SJSA1 (cell line): ENCODE data around the gene GOLGA8B. TPM values are rescaled to one million over a fixed set of nuclear protein-coding genes. Genes with fewer than 3 reads are reported as not detected.
A peak's percentile ranks its signal among the peaks of the same experiment; 100 is the strongest.
"Not testable (repeated sequence)": the region's sequence is repeated elsewhere in the genome, so short reads cannot be mapped to it uniquely, and the experiment has no call there.

Source experiments
- DNase-seq, 2 experiments: peaks; one replicate each; pipeline ENCODE4 v3.0.0-alpha.2; 2015 to 2020; ENCODE audit warnings: low spot score in 2 of 2, low read depth in 1 of 2
- H3K27ac ChIP-seq: fragments of 250-450 bp; sonication (Bioruptor Pico); 2 replicates; pipeline ENCODE4 v1.5.1; 2020; ENCODE audit warnings: mild to moderate bottlenecking, moderate library complexity
- H3K27me3 ChIP-seq: fragments of 250-450 bp; sonication (Bioruptor Pico); replicated peaks from 2 replicates; pipeline ENCODE4 v1.5.1; 2020; ENCODE audit warnings: mild to moderate bottlenecking, moderate library complexity
- H3K36me3 ChIP-seq: fragments of 250-450 bp; sonication (Bioruptor Pico); 2 replicates; pipeline ENCODE4 v1.5.1; 2020; ENCODE audit warnings: mild to moderate bottlenecking
- H3K4me1 ChIP-seq: fragments of 250-450 bp; sonication (Bioruptor Pico); replicated peaks from 2 replicates; pipeline ENCODE4 v1.6.1; 2021; ENCODE audit warnings: mild to moderate bottlenecking
- H3K4me3 ChIP-seq: fragments of 250-450 bp; sonication (Bioruptor Pico); 2 replicates; pipeline ENCODE4 v1.5.1; 2020; ENCODE audit warnings: mild to moderate bottlenecking
- H3K9me3 ChIP-seq: fragments of 250-450 bp; sonication (Bioruptor Pico); replicated peaks from 2 replicates; pipeline ENCODE4 v1.5.1; 2020; ENCODE audit warnings: mild to moderate bottlenecking
- total RNA-seq: library from RNA; depleted of rRNA; stranded (reverse); fragments of >200 nt; shearing (Covaris generic); gene quantifications from 2 replicates; pipeline ENCODE4 v1.2.3, GENCODE V29; 2014

GOLGA8B gene
- total RNA-seq, 1 experiment from 2014 or later, result 20.9 TPM

DNA sequence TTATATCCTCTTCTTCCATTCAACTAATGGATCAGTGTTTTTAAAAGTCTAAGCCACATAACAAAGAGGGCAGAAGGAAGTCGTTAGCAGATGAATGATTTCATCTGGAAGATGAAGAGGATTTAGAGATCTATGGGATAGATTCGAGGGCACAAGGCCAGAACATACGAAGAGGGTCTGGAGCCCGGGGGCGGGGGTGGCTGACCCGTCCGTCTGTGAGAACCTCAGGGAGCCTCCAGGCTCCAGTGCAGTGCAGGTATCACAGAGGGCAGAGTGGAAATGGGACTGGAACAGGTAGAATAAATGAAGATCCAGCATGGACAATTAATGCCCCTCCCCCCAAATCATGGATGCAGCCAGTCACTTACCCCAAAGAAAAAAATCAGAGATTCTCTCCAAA is 1.5 kb upstream of the GOLGA8B start:
- Histone ChIP-seq H3K36me3 (no peaks in the 10 kb centered on the region), H3K27ac (no peak overlapping the region), H3K4me1 (peaks cover 13% of the 10 kb centered on the region; the same call in 1 of the 2 replicates), H3K4me3 (no peak overlapping the region), H3K9me3 (no peaks in the 10 kb centered on the region), H3K27me3 (no peaks in the 10 kb centered on the region; the same call in 1 of the 2 replicates)
- DNase-seq, result no peak

DNA sequence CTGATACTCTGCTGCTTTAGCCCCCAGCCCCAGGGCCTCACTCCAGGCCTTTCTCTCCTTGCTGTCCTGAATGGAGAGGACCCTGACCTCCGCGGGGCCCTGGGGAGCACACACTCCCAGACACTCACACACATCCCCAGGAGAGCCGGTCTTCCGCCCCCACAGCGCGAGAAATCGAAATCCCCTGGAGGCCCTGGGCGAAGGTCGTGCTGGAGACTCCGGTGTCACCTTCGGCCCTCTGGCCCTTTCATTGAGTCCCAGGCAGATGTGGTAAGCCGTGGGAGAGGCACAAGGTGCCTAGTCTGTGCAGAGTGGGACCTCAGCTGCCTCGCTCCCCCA is 848 bp upstream of the GOLGA8B start:
- peak overlapping the region; percentile 72 for H3K4me3 ChIP-seq
- no peaks in the 10 kb centered on the region for H3K36me3 ChIP-seq
- no peaks in the 10 kb centered on the region for H3K27me3 ChIP-seq
- no peak for DNase-seq
- no peak overlapping the region for H3K27ac ChIP-seq
- no peaks in the 10 kb centered on the region for H3K9me3 ChIP-seq
- peaks cover 13% of the 10 kb centered on the region; the same call in 1 of the 2 replicates for H3K4me1 ChIP-seq

DNA sequence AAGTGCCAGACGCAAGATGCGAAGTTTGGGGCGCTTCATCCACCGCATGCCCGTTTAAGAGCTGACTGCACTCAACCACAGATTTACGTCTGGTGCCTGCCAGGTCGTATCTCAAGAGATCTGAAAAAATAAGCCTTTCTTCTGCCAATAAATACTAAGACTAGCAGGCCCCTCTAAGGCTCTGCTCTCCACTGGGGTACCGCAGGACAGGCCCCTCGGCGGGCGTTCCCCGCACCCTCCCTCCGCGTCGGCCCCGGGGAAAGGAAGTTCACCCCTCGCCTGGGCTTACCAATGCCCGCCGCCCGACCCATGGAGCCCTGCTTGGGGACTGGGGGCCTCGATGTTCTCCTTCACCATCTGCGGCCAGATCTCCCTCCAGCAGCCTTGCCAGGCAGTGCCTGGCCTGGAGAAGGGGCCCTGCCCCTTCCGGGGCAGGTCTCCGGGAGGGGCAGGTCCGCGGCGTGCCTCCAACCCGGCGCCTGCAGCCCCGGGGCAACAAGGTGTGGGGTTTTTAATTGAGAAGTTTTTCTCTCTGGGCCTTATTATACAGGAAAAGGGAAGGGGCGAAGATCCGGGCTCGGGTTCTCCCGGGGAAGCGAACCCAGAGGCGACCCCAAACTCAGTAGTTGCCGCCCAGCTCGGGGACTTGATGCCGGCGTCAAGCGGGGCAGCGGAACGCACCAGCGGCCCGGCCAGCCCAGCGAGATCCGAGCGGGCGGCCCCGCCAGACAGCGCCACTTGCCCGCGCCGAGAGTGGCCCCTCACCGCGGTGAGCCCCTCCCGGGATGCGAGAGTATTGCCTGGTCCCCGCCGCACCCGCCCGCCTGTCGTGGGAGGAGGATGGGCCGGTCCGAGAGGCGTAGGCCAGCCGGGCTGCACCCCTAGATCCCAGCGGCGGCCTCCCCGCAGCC is 735 bp downstream of the GOLGA8B start:
- peak in 1 of 2 experiments; percentile 67 for DNase-seq
- H3K9me3 ChIP-seq, result no peaks in the 10 kb centered on the region
- no peaks in the 10 kb centered on the region for H3K27me3 ChIP-seq
- no peaks in the 10 kb centered on the region for H3K36me3 ChIP-seq
- no peak overlapping the region for H3K27ac ChIP-seq
- peak overlapping the region; percentile 72 for H3K4me3 ChIP-seq
- H3K4me1 ChIP-seq, result peaks cover 17% of the 10 kb centered on the region

DNA sequence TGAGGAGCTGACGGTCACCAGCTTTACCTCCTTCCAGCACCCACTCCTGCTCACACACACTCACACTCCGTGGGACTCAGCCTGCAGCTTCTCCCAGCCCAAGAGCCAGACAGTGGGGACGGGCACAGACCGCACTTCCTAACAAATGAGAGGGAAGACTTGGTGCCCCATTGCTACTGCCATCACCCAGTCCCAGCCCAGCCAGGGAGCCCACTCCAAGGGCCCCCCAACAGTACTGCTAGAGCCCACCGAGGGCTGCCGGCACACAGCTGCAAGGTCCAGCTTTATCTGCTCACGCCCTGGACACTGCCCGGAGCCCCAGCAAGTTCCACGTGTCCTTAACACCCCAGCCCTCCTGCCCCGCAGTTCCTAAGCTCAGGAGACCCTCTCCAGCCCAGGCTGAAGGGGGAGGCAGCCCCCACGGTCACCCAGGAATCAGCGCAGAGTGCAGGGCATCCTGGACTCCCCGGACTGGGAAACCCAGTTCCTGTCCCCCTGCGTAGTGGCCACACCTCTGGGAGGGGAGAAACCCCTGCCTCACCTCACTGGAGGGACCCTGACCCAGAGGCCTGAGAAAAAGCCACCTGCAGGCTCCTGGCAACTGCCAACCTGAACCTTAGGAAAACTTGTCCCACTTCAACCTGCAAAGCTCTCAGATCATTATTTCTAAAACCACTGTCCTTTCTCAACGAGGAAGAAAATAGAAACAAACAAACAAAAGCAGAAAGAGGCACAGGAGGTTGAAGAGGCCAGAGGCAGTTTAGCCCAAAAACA is 1.6 kb downstream of the GOLGA8B start:
- not testable (repeated sequence) for H3K9me3 ChIP-seq, DNase-seq, H3K36me3 ChIP-seq, H3K27me3 ChIP-seq, H3K27ac ChIP-seq
- H3K4me3 ChIP-seq, result peak overlapping the region; percentile 72
- peaks cover 22% of the 10 kb centered on the region for H3K4me1 ChIP-seq

GRCh38 chr15:34581043-34581365 is 2.4 kb downstream of the GOLGA8B start:
- Histone ChIP-seq H3K4me1 (peaks cover 22% of the 10 kb centered on the region), H3K4me3 (no peak overlapping the region), H3K27ac (no peak overlapping the region), H3K36me3 (no peaks in the 10 kb centered on the region), H3K9me3 (no peaks in the 10 kb centered on the region), H3K27me3 (no peaks in the 10 kb centered on the region)
- DNase-seq, result no peak

- not testable (repeated sequence) for H3K27ac ChIP-seq, H3K4me3 ChIP-seq, H3K36me3 ChIP-seq, H3K27me3 ChIP-seq, DNase-seq, H3K9me3 ChIP-seq
- H3K4me1 ChIP-seq, result peaks cover 22% of the 10 kb centered on the region
Observed at GRCh38 chr15:34580251-34581042, 3.0 kb downstream of the GOLGA8B start.

DNA sequence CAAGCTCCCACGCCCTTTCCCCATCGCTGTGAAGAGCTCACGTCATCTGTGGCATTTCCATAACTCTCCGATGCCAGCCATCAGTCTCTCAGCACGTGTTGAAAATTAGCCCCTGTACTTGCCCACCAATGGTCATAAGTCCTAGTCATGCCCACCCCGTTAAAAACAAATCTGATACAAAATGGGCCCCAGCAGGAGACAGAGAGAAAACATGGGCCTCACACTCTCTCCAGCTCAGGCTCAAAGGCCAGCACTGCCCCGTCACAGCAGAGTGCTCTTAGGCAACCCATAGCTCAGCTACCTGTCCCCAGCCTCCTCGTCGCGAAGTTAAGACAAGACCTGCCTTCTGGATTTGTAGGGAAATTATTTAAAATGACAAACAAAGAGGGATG is 5.2 kb downstream of the GOLGA8B start:
- no peaks in the 10 kb centered on the region for H3K27me3 ChIP-seq
- H3K27ac ChIP-seq, result no peak overlapping the region
- no peaks in the 10 kb centered on the region for H3K9me3 ChIP-seq
- no peaks in the 10 kb centered on the region for H3K36me3 ChIP-seq
- H3K4me3 ChIP-seq, result no peak overlapping the region
- peaks cover 17% of the 10 kb centered on the region for H3K4me1 ChIP-seq
- no peak for DNase-seq

- H3K36me3 ChIP-seq, H3K4me3 ChIP-seq, H3K27me3 ChIP-seq, H3K27ac ChIP-seq, H3K9me3 ChIP-seq: not testable (repeated sequence)
- peaks cover 17% of the 10 kb centered on the region for H3K4me1 ChIP-seq
- peak in 1 of 2 experiments; percentile 11 for DNase-seq
Observed at GRCh38 chr15:34577658-34578282, 5.7 kb downstream of the GOLGA8B start.

- H3K36me3 ChIP-seq, H3K9me3 ChIP-seq, DNase-seq, H3K4me1 ChIP-seq, H3K27me3 ChIP-seq, H3K27ac ChIP-seq, H3K4me3 ChIP-seq: not testable (repeated sequence)
Observed at GRCh38 chr15:34575035-34575434, 8.4 kb downstream of the GOLGA8B start.

DNA sequence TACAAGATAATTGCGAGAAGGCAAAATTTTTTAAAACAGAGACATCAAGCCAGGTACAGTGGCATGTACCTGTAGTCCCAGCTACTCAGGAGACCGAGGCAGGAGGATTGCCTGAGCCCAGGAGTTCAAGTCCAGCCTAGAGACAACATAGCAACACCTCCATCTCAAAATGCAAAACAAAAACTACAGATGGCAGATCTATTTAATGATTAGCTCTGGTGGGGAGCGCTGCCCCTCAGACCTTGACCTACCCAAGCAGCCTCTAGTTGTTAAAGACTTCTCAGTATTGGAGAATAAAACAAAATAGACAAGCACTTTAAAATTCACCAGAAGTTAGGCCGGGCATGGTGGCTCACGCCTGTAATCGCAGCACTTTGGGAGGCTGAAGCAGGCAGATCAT is 10.5 kb downstream of the GOLGA8B start:
- not testable (repeated sequence) for H3K36me3 ChIP-seq, H3K27ac ChIP-seq, H3K4me1 ChIP-seq, H3K4me3 ChIP-seq, DNase-seq, H3K9me3 ChIP-seq, H3K27me3 ChIP-seq

- not testable (repeated sequence) for H3K9me3 ChIP-seq, DNase-seq, H3K4me3 ChIP-seq, H3K36me3 ChIP-seq, H3K4me1 ChIP-seq, H3K27ac ChIP-seq, H3K27me3 ChIP-seq
Observed at GRCh38 chr15:34572019-34572641, 11.3 kb downstream of the GOLGA8B start.

DNA sequence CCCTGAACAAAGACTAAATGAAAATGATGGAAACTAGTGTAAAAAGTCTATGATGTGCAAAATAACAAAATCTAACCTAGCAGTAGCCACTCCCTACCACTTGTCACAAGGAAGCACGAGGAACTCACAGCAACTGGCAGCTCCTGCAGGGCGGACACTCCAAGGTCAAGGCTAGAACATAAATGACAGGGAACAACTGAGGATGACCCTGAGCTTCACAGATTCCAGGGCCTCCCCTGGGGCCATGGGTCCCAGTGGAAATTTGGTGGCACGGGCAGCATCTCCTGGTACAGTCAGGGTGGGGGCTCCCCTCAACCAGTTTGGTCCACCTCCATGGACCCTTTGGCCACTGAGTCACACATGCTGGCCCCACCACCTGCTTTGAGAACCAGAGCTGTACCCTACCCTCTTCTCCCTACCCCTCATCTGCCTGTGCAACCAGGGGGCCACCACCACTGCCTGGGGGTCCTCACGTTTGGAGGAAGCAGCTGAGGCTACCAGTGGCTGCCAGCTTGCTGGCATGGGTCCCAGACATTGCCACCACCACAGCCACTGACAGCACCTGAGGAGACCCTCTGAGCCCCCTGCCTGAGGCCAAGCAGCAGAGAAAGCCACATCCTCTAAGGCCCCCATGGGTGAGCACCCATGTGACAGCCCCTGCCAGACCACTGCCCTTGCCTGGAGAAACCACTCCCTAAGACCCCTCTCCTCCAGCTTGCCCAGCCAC is 13.6 kb downstream of the GOLGA8B start:
- H3K27ac ChIP-seq, H3K4me3 ChIP-seq, H3K36me3 ChIP-seq, H3K4me1 ChIP-seq, DNase-seq, H3K27me3 ChIP-seq, H3K9me3 ChIP-seq: not testable (repeated sequence)

- H3K9me3 ChIP-seq, H3K27me3 ChIP-seq, H3K4me1 ChIP-seq, DNase-seq, H3K36me3 ChIP-seq, H3K4me3 ChIP-seq, H3K27ac ChIP-seq: not testable (repeated sequence)
Observed at GRCh38 chr15:34567174-34567573, 16.3 kb downstream of the GOLGA8B start.
